Gastroesophageal sphincter (tissue), 3 donors: ENCODE measurements around the gene UBAP1L.
"Not testable (repeated sequence)": the region's sequence is repeated elsewhere in the genome, so short reads cannot be mapped to it uniquely, and the experiment has no call there.

Experiments
- POLR2A ChIP-seq, 2 donors: fragments of 450-650 bp; IDR thresholded peaks; one replicate each; pipeline ENCODE4 v1.6.1; 2017; ENCODE audit warnings: antibody characterized with exemption in 2 of 2, mild to moderate bottlenecking in 2 of 2, moderate library complexity in 1 of 2
- TF ChIP-seq, protein P1 (sequence below), 4 experiments: fragments of 200-600 bp in 2 of 4; fragments of 450-650 bp in 2 of 4; sonication (generic) in 1 of 4; IDR thresholded peaks; one replicate each; pipeline ENCODE4 v1.5.1; 2017 to 2019; ENCODE audit warnings: antibody characterized with exemption in 4 of 4, mild to moderate bottlenecking in 2 of 4, moderate library complexity in 2 of 4

DNA sequence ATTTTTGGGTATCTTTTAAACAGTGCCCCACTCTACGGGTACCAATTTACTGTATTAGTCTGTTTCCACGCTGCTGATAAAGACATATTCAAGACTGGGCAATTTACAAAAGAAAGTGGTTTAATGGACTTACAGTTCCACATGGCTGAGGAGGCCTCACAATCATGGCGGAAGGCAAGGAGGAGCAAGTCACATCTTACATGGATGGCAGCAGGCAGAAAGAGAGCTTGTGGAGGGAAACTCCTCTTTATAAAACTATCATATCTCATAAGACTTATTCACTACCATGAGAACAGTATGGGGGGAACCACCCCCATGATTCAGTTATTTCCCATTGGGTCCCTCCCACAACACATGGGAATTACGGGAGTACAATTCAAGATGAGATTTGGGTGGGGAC is 22.9 kb upstream of the UBAP1L start:
- TF ChIP-seq, protein P1, sequence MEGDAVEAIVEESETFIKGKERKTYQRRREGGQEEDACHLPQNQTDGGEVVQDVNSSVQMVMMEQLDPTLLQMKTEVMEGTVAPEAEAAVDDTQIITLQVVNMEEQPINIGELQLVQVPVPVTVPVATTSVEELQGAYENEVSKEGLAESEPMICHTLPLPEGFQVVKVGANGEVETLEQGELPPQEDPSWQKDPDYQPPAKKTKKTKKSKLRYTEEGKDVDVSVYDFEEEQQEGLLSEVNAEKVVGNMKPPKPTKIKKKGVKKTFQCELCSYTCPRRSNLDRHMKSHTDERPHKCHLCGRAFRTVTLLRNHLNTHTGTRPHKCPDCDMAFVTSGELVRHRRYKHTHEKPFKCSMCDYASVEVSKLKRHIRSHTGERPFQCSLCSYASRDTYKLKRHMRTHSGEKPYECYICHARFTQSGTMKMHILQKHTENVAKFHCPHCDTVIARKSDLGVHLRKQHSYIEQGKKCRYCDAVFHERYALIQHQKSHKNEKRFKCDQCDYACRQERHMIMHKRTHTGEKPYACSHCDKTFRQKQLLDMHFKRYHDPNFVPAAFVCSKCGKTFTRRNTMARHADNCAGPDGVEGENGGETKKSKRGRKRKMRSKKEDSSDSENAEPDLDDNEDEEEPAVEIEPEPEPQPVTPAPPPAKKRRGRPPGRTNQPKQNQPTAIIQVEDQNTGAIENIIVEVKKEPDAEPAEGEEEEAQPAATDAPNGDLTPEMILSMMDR (IDR thresholded peaks at IDR 0.05), result not testable (repeated sequence)
- TF ChIP-seq POLR2A (IDR thresholded peaks at IDR 0.05), result not testable (repeated sequence)
